GM12878 (cell line): Measurements from ENCODE around the gene IKZF5. TPM values are rescaled to one million over a fixed set of nuclear protein-coding genes. Genes with fewer than 3 reads are reported as not detected.

Source experiments
- ATAC-seq: fragments of 200-7000 bp; cut with Tn5 transposase; 3 replicates; pipeline ENCODE4 v1.9.1; 2020; ENCODE audit warnings: mild to moderate bottlenecking, moderate library complexity
- BruUV-seq: library from RNA; stranded (reverse); fragments of 400-500 nt; replicated peaks from 2 replicates; lab custom pipeline; 2021; lab: Mats Ljungman, UMichigan
- CTCF ChIA-PET: fragments of 300-600 bp; sonication (Branson Sonifier 250); formaldehyde crosslinking; extraction: SDS; loops from one replicate; lab custom pipeline; 2021; ENCODE audit warnings: inconsistent platforms; lab: Yijun Ruan, JAX
- POLR2A ChIA-PET: fragments of 350-600 bp; formaldehyde crosslinking; extraction: SDS; loops from one replicate; lab custom pipeline; 2021; ENCODE audit warnings: inconsistent platforms; lab: Charles Lee
- RAD21 ChIA-PET: fragments of 300-600 bp; sonication (Branson Sonifier 250); formaldehyde crosslinking; loops from one replicate; lab custom pipeline; 2023; ENCODE audit warnings: antibody characterized with exemption; ENCODE audit not compliant: unreplicated experiment; lab: Charles Lee
- SMC1A ChIA-PET: fragments of 300-600 bp; sonication (Branson Sonifier 250); formaldehyde crosslinking; loops from one replicate; lab custom pipeline; 2023; ENCODE audit not compliant: unreplicated experiment, uncharacterized antibody; lab: Charles Lee
- DNase-seq: peaks from one replicate; pipeline ENCODE4 v3.0.0-alpha.2; 2011; ENCODE audit warnings: low read depth, low spot score
- FAIRE-seq: peaks from 3 replicates; lab custom pipeline; 2011; peaks lifted over from hg19 to GRCh38; lab: Jason Lieb, UNC
- H2AFZ ChIP-seq: 2 replicates; pipeline ENCODE4 v1.6.0; 2011; ENCODE audit warnings: low read depth, low read length, control low read depth; ENCODE audit not compliant: control insufficient read depth
- H3K27ac ChIP-seq: 2 replicates; pipeline ENCODE4 v1.5.1; 2011; ENCODE audit warnings: control low read depth; ENCODE audit not compliant: control insufficient read depth, insufficient read depth
- H3K27me3 ChIP-seq, 2 experiments: replicated peaks in 1 of 2; 2 replicates each; pipeline versions ENCODE4 v1.6.0 to v1.6.1; 2011; ENCODE audit warnings: low read length in 1 of 2; ENCODE audit not compliant: control insufficient read depth in 2 of 2, insufficient read depth in 2 of 2
- H3K36me3 ChIP-seq, 2 experiments: 2 replicates each; pipeline ENCODE4 v1.5.1; 2011; ENCODE audit warnings: low read length in 1 of 2; ENCODE audit not compliant: control insufficient read depth in 2 of 2, insufficient read depth in 2 of 2
- H3K4me1 ChIP-seq: 2 replicates; pipeline ENCODE4 v1.6.1; 2011; ENCODE audit warnings: mild to moderate bottlenecking, low read length, moderate library complexity, mixed read lengths; ENCODE audit not compliant: control insufficient read depth, insufficient read depth
- H3K4me2 ChIP-seq: 2 replicates; pipeline ENCODE4 v1.6.0; 2011; ENCODE audit warnings: control low read depth; ENCODE audit not compliant: control insufficient read depth, insufficient read depth
- H3K4me3 ChIP-seq: fragments of 200-600 bp; sonication (generic); 2 replicates; pipeline ENCODE4 v1.5.1; 2016
- H3K79me2 ChIP-seq: 2 replicates; pipeline ENCODE4 v1.6.0; 2011; ENCODE audit warnings: low read length; ENCODE audit not compliant: control insufficient read depth, insufficient read depth
- H3K9ac ChIP-seq: 2 replicates; pipeline ENCODE4 v1.8.0; 2011; ENCODE audit warnings: low read length, control low read depth, mixed read lengths; ENCODE audit not compliant: control insufficient read depth, insufficient read depth
- H3K9me3 ChIP-seq: replicated peaks from 3 replicates; pipeline ENCODE4 v1.5.1; 2011; ENCODE audit warnings: mild to moderate bottlenecking, low read length; ENCODE audit not compliant: control insufficient read depth, insufficient read depth
- H4K20me1 ChIP-seq: 2 replicates; pipeline ENCODE4 v1.6.0; 2011; ENCODE audit not compliant: control insufficient read depth, insufficient read depth
- CREM ChIP-seq: IDR thresholded peaks from 2 replicates; pipeline ENCODE4 v1.6.1; 2014; ENCODE audit warnings: antibody characterized with exemption, low read depth
- FOXM1 ChIP-seq: IDR thresholded peaks from 2 replicates; pipeline ENCODE4 v1.6.1; 2012; ENCODE audit warnings: low read depth, mild to moderate bottlenecking, inconsistent platforms, low read length, moderate library complexity
- KLF5 ChIP-seq: fragments of 450-650 bp; IDR thresholded peaks from 2 replicates; pipeline ENCODE4 v1.6.1; 2014; ENCODE audit warnings: mild to moderate bottlenecking; ENCODE audit not compliant: partially characterized antibody
- NFYB ChIP-seq: IDR thresholded peaks from 2 replicates; pipeline ENCODE4 v1.6.1; 2011; ENCODE audit warnings: low read depth, mild to moderate bottlenecking, low read length, improper control_type of control experiment, moderate library complexity; ENCODE audit not compliant: insufficient read depth
- RAD21 ChIP-seq: IDR thresholded peaks from 2 replicates; pipeline ENCODE4 v1.6.1; 2011; ENCODE audit warnings: mild to moderate bottlenecking, low read depth, low read length, moderate library complexity; ENCODE audit not compliant: insufficient read depth
- RB1 ChIP-seq: fragments of 450-650 bp; formaldehyde crosslinking; IDR thresholded peaks from 2 replicates; pipeline ENCODE4 v1.6.1; 2017; ENCODE audit warnings: mild to moderate bottlenecking, borderline replicate concordance
- SIN3A ChIP-seq: IDR thresholded peaks from 2 replicates; pipeline ENCODE4 v1.6.1; 2012; ENCODE audit warnings: low read depth, low read length, improper control_type of control experiment
- SIX5 ChIP-seq: IDR thresholded peaks from 2 replicates; pipeline ENCODE4 v1.6.1; 2011; ENCODE audit warnings: mild to moderate bottlenecking, low read depth, low read length, moderate library complexity; ENCODE audit not compliant: severe bottlenecking
- SPI1 ChIP-seq: IDR thresholded peaks from 2 replicates; pipeline ENCODE4 v1.6.1; 2011; ENCODE audit warnings: low read depth, mild to moderate bottlenecking, low read length, moderate library complexity, borderline replicate concordance; ENCODE audit not compliant: insufficient read depth
- TCF3 ChIP-seq: IDR thresholded peaks from 2 replicates; pipeline ENCODE4 v1.6.1; 2012; ENCODE audit warnings: low read depth, mild to moderate bottlenecking, low read length, borderline replicate concordance; ENCODE audit not compliant: insufficient read depth
- ZBED1 ChIP-seq: IDR thresholded peaks from 2 replicates; pipeline ENCODE4 v1.6.1; 2016; ENCODE audit warnings: borderline replicate concordance
- WGBS: methylation state at CpG from one replicate; pipeline ENCODE4 v1.1.6; 2016; ENCODE audit warnings: low lambda C conversion rate; ENCODE audit not compliant: insufficient replicate concordance, insufficient coverage; ENCODE audit errors: missing lambda C conversion rate; 5-methylcytosine and 5-hydroxymethylcytosine counted together
- in situ Hi-C: fragments of 300-500 bp; cut with MboI; formaldehyde crosslinking; loops from 9 replicates; pipeline ENCODE4 v1.14.3; 2018; ENCODE audit warnings: mixed read lengths
- intact Hi-C: fragments of 100-400 bp; cut with micrococcal nuclease; formaldehyde crosslinking; loops from one replicate; pipeline ENCODE4 v1.14.2; 2022; ENCODE audit not compliant: unreplicated experiment
- polyA plus RNA-seq, 11 experiments: library from polyadenylated mRNA; depleted of rRNA in 4 of 11; unstranded in 6 of 11; stranded (reverse) in 5 of 11; fragments of >200 nt; fragmentation: Nextera tagmentation in 4 of 11; fragmentation: Illumina TruSeq in 1 of 11; extraction: Ambion mirVana in 4 of 11; extraction: Trizol in 1 of 11; gene quantifications; 1 replicate in 1 of 11; 2 replicates in 10 of 11; pipeline versions ENCODE4 v1.2.1 to v1.2.3, GENCODE V29; 2011 to 2016; ENCODE audit warnings: inconsistent platforms in 2 of 11, missing spikeins in 2 of 11, low read depth in 1 of 11
- total RNA-seq, 4 experiments: library from RNA; depleted of rRNA in 3 of 4; stranded (reverse); fragments of >200 nt in 3 of 4; fragmentation: Illumina TruSeq in 1 of 4; extraction: Trizol in 1 of 4; gene quantifications; 2 replicates each; pipeline versions ENCODE4 v1.2.1 to v1.2.3, GENCODE V29; 2013 to 2021
- TF ChIP-seq, protein P1 (sequence below): IDR thresholded peaks from 2 replicates; pipeline ENCODE4 v1.6.1; 2012; ENCODE audit warnings: low read length, inconsistent platforms
- TF ChIP-seq, protein P2 (sequence below): fragments of 150-350 bp; IDR thresholded peaks from 2 replicates; pipeline ENCODE4 v1.6.1; 2014; ENCODE audit warnings: mild to moderate bottlenecking, low read depth, low read length

Gene IKZF5
- total and polyA plus RNA-seq, 10 of the 15 experiments (the other 5 are each of a cell fraction or from before 2014, with no cell fraction given), result 5.3 to 23.2 (median 11.8) TPM

DNA sequence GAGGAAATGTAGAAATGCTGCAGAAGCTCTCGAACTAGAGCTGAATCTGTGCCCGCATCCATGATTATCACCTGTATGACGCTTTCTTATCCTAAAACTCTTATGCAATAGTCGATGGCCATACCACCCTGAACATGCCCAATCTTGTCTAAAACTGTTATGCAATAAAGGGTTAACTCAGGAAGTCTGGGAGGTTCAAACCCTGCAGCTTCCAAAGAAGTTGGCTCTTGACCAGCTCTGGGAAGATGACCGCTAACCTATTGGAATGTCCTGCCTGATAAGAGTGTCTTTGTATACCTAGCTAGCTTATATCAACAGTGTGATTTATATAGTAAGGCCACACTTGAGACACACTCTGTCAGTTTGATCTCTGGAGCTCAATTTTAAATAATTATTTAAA is 51.1 kb downstream of the IKZF5 start:
- Histone ChIP-seq H3K4me1 (peaks cover 5% of the 10 kb centered on the region), H2AFZ (no peak overlapping the region), H3K4me3 (no peak overlapping the region), H3K27me3 (peaks cover 0 to 3% of the 10 kb centered on the region in 2 experiments; a peak in 1 of 4 replicates), H3K36me3 (no peaks in the 10 kb centered on the region), H3K4me2 (no peak overlapping the region), H3K27ac (no peak overlapping the region), H3K79me2 (peaks cover 4% of the 10 kb centered on the region), H3K9ac (no peak overlapping the region), H3K9me3 (peaks cover 4% of the 10 kb centered on the region; the same call in 2 of the 3 replicates), H4K20me1 (no peaks in the 10 kb centered on the region)
- intact Hi-C loops (no loop called here), in situ Hi-C loops (no loop called here)
- BruUV-seq, result no TSS peak
- CTCF ChIA-PET, result interaction anchor here (0.6 to 1.4 kb wide), 4 partner anchors 9 to 152 kb away, joined by 3 to 4 read pairs (median 4); partner anchors contain the start of gene PSTK
- no peak for ATAC-seq
- no peak for DNase-seq
- no peak for TF ChIP-seq RAD21
- TF ChIP-seq SPI1, result no peak
- TF ChIP-seq RB1, result no peak
- SMC1A ChIA-PET, result interaction anchor here (1.0 to 3.4 kb wide), 5 partner anchors 10 to 48 kb away, joined by 3 to 11 read pairs (median 3); no protein-coding TSS in a partner anchor
- RAD21 ChIA-PET, result no interaction called here
- POLR2A ChIA-PET, result no interaction called here
- WGBS, result 74% methylated on average over 5 of the region's 5 CpGs
- no peak for FAIRE-seq

DNA sequence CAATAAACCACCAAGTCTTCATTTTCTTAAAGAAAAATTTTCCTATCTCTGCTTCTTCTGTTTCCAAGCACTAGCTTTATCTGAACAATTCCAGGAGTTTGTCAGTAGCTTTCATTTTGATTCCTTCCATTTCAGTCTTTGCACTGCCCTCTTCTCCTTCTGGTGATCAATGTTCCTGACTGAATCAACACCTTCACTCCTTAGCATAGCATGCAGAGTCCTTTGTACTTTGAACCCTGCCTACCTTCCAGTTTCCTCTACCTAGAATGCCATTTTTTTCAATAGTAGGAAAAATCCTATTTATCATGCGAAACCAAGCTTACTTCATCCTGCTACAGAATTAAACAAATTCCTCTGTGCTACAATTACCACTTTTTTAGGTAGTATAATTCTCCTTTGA is 52.7 kb downstream of the IKZF5 start:
- Histone ChIP-seq H2AFZ (no peak overlapping the region), H3K4me2 (no peak overlapping the region), H3K9me3 (peaks cover 4% of the 10 kb centered on the region; the same call in 2 of the 3 replicates), H3K9ac (no peak overlapping the region), H3K27me3 (no peaks in the 10 kb centered on the region), H3K4me3 (no peak overlapping the region), H3K4me1 (peaks cover 5% of the 10 kb centered on the region), H3K36me3 (no peaks in the 10 kb centered on the region), H3K27ac (no peak overlapping the region), H3K79me2 (peaks cover 4% of the 10 kb centered on the region), H4K20me1 (no peaks in the 10 kb centered on the region)
- 100% methylated on average over 1 of the region's 1 CpG for WGBS
- ChIA-PET SMC1A (interaction anchor here (2.0 to 3.4 kb wide), 2 partner anchors 10 kb away, joined by 6 to 11 read pairs; no protein-coding TSS in a partner anchor), POLR2A (interaction anchor here (0.9 kb wide), 1 partner anchor 32 kb away, joined by 3 read pairs; no protein-coding TSS in a partner anchor), RAD21 (no interaction called here), CTCF (interaction anchor here (0.7 to 1.5 kb wide), 4 partner anchors 11 to 25 kb away, joined by 3 to 6 read pairs (median 3); no protein-coding TSS in a partner anchor)
- FAIRE-seq (no peak), ATAC-seq (no peak), DNase-seq (no peak)
- no TSS peak for BruUV-seq
- in situ Hi-C loops (no loop called here), intact Hi-C loops (no loop called here)
- TF ChIP-seq, protein P1, sequence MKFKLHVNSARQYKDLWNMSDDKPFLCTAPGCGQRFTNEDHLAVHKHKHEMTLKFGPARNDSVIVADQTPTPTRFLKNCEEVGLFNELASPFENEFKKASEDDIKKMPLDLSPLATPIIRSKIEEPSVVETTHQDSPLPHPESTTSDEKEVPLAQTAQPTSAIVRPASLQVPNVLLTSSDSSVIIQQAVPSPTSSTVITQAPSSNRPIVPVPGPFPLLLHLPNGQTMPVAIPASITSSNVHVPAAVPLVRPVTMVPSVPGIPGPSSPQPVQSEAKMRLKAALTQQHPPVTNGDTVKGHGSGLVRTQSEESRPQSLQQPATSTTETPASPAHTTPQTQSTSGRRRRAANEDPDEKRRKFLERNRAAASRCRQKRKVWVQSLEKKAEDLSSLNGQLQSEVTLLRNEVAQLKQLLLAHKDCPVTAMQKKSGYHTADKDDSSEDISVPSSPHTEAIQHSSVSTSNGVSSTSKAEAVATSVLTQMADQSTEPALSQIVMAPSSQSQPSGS, result no peak
- no peak for TF ChIP-seq SIN3A
- no peak for TF ChIP-seq SIX5
- no peak for TF ChIP-seq ZBED1
- no peak for TF ChIP-seq FOXM1
- no peak for TF ChIP-seq NFYB
- TF ChIP-seq, protein P2, sequence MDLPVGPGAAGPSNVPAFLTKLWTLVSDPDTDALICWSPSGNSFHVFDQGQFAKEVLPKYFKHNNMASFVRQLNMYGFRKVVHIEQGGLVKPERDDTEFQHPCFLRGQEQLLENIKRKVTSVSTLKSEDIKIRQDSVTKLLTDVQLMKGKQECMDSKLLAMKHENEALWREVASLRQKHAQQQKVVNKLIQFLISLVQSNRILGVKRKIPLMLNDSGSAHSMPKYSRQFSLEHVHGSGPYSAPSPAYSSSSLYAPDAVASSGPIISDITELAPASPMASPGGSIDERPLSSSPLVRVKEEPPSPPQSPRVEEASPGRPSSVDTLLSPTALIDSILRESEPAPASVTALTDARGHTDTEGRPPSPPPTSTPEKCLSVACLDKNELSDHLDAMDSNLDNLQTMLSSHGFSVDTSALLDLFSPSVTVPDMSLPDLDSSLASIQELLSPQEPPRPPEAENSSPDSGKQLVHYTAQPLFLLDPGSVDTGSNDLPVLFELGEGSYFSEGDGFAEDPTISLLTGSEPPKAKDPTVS, result no peak
- TF ChIP-seq CREM, result no peak
- TF ChIP-seq KLF5, result no peak
- no peak for TF ChIP-seq TCF3
